Small intestine (tissue), 7 donors: Measurements from ENCODE around the gene NDE1. TPM values are rescaled to one million over a fixed set of nuclear protein-coding genes. Genes with fewer than 3 reads are reported as not detected.
A peak's percentile ranks its signal among the peaks of the same experiment; 100 is the strongest.
"Not testable (repeated sequence)": the region's sequence is repeated elsewhere in the genome, so short reads cannot be mapped to it uniquely, and the experiment has no call there.

Experiments
- DNase-seq, 2 donors: peaks; one replicate each; pipeline versions ENCODE4 v3.0.0 to v3.0.0-alpha.2; 2013
- FAIRE-seq: peaks from 2 replicates; lab custom pipeline; 2012; peaks lifted over from hg19 to GRCh38; lab: Jason Lieb, UNC
- H3K27ac ChIP-seq, 3 donors: one replicate each; pipeline ENCODE4 v1.5.1; 2013; ENCODE audit warnings: low read length in 2 of 3, mild to moderate bottlenecking in 2 of 3, control low read depth in 1 of 3, inconsistent platforms in 1 of 3, low read depth in 1 of 3, moderate library complexity in 1 of 3
- H3K27me3 ChIP-seq, 3 donors: one replicate each; pipeline ENCODE4 v1.6.1; 2013; ENCODE audit warnings: low read length in 3 of 3, inconsistent platforms in 1 of 3; ENCODE audit not compliant: control insufficient read depth in 3 of 3, insufficient read depth in 3 of 3
- H3K36me3 ChIP-seq, 3 donors: one replicate each; pipeline ENCODE4 v1.6.1; 2013; ENCODE audit warnings: low read length in 3 of 3, inconsistent platforms in 1 of 3, low read depth in 1 of 3, mild to moderate bottlenecking in 1 of 3, moderate library complexity in 1 of 3; ENCODE audit not compliant: control insufficient read depth in 3 of 3, insufficient read depth in 2 of 3
- H3K4me1 ChIP-seq, 3 donors: one replicate each; pipeline ENCODE4 v1.6.1; 2013; ENCODE audit warnings: low read length in 2 of 3, inconsistent platforms in 1 of 3, low read depth in 1 of 3, mild to moderate bottlenecking in 1 of 3, moderate library complexity in 1 of 3; ENCODE audit not compliant: control insufficient read depth in 3 of 3, insufficient read depth in 2 of 3
- H3K4me3 ChIP-seq, 3 donors: one replicate each; pipeline ENCODE4 v1.5.1; 2013; ENCODE audit warnings: low read length in 3 of 3, control low read depth in 1 of 3, inconsistent platforms in 1 of 3, low read depth in 1 of 3, mild to moderate bottlenecking in 1 of 3, moderate library complexity in 1 of 3
- H3K9me3 ChIP-seq, 2 donors: one replicate each; pipeline ENCODE4 v1.6.1; 2013; ENCODE audit warnings: low read depth in 1 of 2, low read length in 1 of 2; ENCODE audit not compliant: control insufficient read depth in 2 of 2, insufficient read depth in 1 of 2
- WGBS, 3 donors: extraction: QIAGEN DNeasy Blood & Tissue Kit; methylation state at CpG; one replicate each; pipeline ENCODE4 v1.1.7; 2013; 5-methylcytosine and 5-hydroxymethylcytosine counted together
- polyA plus RNA-seq, 4 donors: library from polyadenylated mRNA; stranded (reverse) in 3 of 4; unstranded in 1 of 4; fragments of 200-250 nt in 3 of 4; fragments of 120-200 nt in 1 of 4; gene quantifications; one replicate each; pipeline versions ENCODE4 v1.2.1 to v1.2.3, GENCODE V29; 2013
- donor health status: healthy with polysubstance abuse.
- donor health status: control.
- donor health status: control.
- donor health status: Bipolar disorder and iron deficiency.
- donor health status: healthy.

Gene NDE1
- polyA plus RNA-seq, 4 donors, result 5.8 to 21.7 (median 14.4) TPM

DNA sequence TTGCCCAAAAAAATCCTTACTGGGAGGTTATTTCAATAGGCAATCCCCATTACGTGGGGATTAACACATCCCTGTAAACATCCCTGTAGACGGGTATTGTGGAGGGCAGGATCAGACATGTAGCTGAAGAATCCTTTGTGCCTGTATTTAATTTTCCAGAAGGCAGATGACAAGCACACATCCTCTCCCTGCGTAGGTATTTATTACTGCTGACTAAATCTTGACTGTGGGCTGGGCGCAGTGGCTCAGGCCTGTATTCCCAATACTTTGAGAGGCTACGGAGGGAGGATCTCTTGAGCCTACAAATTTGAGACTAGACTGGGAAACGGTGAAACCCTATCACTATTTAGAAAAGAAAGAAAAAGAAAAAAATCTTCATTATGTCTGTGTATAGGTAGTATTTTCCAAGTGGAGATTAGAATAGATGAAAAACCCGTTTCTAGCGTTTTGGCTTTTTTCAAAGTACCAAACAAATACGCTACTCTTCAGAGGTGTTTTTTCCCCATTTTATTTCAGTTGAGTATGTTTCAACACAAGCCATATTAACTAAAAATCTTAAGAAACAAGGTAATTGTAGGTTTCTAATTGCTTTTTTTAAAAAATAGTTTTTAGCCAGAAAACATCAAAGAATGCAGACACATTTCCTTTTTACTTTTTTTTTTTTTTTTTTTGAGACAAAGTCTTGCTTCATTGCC is 5.6 kb upstream of the NDE1 start:
- peak overlapping the region in 2 of 3 donors; percentile 36 to 100 for H3K27ac ChIP-seq
- DNase-seq, result peak in 1 of 2 donors; percentile 23

DNA sequence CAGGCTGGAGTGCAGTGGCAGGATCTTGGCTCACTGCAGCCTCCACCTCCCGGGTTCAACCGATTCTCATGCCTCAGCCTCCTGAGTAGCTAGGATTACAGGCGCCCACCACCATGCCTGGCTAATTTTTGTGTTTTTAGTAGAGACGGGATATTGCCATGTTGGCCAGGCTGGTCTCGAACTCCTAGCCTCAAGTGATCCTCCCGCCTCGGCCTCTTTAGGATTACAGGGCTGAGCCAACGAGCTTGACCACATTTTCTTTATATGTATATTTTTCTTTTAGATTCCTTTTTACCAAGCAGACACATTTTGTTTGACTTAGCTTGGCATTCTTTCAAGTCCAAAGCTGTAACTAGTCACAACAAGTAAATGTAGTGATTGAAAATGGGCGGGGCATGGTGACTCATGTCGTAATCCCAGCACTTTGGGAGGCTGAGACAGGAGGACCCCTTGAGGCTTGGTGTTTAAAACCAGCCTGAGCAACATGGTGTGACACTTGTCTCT is 5.0 kb upstream of the NDE1 start:
- not testable (repeated sequence) for H3K27ac ChIP-seq, H3K9me3 ChIP-seq, FAIRE-seq, H3K4me3 ChIP-seq, H3K36me3 ChIP-seq, H3K27me3 ChIP-seq
- DNase-seq, result peak; percentile 20 to 49
- WGBS, 3 donors, result 76 to 78% (median 78%) methylated on average over 10 of the region's 10 CpGs
- peaks cover 4 to 25% (median 4%) of the 10 kb centered on the region in 3 donors for H3K4me1 ChIP-seq

More for the DNA sequence above, 5.6 kb upstream of the NDE1 start:
- Histone ChIP-seq H3K27me3 (no peaks in the 10 kb centered on the region), H3K9me3 (no peaks in the 10 kb centered on the region), H3K4me3 (no peak overlapping the region), H3K4me1 (peaks cover 4 to 21% (median 4%) of the 10 kb centered on the region in 3 donors), H3K36me3 (peaks cover 0 to 4% (median 0%) of the 10 kb centered on the region in 3 donors)
- 73 to 77% (median 73%) methylated on average over 9 of the region's 9 CpGs for WGBS, 3 donors
- FAIRE-seq, result no peak

DNA sequence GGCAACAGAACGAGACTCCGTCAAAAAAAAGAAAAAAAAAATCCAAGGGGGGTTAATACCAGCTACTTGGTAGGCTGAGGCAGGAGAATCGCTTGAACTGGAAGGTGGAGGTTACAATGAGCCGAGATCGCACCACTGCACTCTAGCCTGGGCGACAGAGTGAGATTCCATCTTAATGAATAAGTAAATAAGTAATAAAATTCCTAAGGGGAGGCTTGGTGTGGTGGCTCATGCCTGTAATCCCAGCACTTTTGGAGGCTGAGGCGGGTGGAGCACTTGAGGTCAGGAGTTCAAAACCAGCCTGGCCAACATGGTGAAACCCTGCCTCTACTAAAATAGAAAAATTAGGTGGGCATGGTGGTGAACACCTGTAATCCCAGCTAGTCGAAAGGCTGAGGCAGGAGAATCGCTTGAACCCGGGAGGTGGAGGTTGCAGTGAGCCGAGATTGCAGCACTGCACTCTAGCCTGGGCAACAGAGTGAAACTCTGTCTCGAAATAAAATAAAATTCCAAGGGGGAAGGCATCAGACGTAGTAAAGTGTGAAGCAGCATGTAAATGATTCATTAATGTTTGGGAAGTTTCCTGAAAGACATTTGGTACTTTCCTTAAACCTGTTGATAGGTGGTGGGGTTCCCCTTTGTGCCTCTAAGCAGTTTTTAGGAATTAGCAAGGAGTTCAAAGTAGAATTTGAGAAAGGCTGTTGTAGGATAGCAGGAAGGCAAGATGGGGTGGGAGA is 3.3 kb upstream of the NDE1 start:
- 55 to 77% (median 61%) methylated on average over 13 of the region's 13 CpGs for WGBS, 3 donors
- not testable (repeated sequence) for H3K36me3 ChIP-seq, H3K27ac ChIP-seq, H3K4me3 ChIP-seq, H3K27me3 ChIP-seq, FAIRE-seq, DNase-seq, H3K9me3 ChIP-seq
- peaks cover 1 to 19% (median 2%) of the 10 kb centered on the region in 3 donors for H3K4me1 ChIP-seq

DNA sequence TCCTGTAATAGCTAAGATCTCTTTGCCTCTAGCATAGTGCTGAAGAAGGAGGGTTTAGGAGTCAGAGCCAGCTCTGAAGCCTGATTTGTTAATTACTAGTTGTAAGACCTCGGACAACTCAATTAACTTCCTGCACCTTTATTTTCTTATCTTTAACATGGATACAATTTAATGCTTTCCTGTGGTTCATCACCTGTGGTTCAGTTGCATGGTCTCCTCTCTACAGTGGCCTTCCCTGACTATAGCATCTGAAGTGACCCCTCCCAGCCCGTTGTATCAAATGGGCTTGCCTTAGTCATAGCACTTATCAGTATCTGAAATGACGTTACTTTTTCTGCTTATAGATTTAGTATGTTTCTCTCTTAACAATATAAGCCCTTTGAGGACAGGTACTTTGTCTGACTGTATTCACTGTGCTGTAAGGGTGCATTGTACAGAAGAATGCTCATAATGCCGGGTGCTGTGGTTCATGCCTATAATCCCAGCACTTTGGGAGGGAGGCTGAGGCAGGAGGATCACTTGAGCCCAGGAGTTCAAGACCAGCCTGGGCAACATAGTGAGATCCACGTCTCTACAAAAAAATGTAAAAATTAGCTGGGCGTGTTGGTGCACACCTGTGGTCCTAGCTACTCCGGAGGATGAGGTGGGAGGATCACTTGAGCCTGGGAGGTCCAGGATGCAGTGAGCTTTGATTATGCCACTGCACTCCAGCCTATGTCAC is 2.6 kb upstream of the NDE1 start:
- FAIRE-seq (no peak), DNase-seq (no peak)
- H3K36me3 ChIP-seq, result no peaks in the 10 kb centered on the region
- H3K27ac ChIP-seq, result no peak overlapping the region
- H3K4me1 ChIP-seq, result peaks cover 0 to 16% (median 0%) of the 10 kb centered on the region in 3 donors
- WGBS, 3 donors, result 48 to 79% (median 62%) methylated on average over 7 of the region's 7 CpGs
- no peaks in the 10 kb centered on the region for H3K27me3 ChIP-seq
- H3K4me3 ChIP-seq, result no peak overlapping the region
- H3K9me3 ChIP-seq, result no peaks in the 10 kb centered on the region

GRCh38 chr16:15648135-15648730 is 1.8 kb upstream of the NDE1 start:
- Histone ChIP-seq H3K9me3 (no peaks in the 10 kb centered on the region), H3K36me3 (no peaks in the 10 kb centered on the region), H3K4me3 (no peak overlapping the region), H3K4me1 (peaks cover 0 to 16% (median 0%) of the 10 kb centered on the region in 3 donors), H3K27ac (no peak overlapping the region), H3K27me3 (no peaks in the 10 kb centered on the region)
- DNase-seq (no peak), FAIRE-seq (no peak)
- 87 to 94% (median 94%) methylated on average over 9 of the region's 9 CpGs for WGBS, 3 donors

DNA sequence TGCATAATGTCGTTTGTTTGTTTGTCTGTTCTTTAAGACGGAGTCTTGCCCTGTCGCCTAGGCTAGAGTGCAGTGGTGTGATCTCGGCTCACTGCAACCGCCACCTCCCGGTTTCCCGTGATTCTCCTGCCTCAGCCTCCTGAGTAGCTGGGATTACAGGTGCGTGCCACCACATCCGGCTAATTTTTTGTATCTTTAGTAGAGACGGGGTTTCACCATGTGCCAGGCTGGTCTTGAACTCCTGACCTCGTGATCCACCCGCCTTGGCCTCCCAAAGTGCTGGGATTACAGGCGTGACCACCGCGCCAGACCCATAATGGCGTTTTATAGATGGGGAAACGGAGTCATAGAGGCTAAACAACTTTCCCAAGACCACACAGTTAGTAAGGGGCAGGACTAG is 734 bp upstream of the NDE1 start:
- 50 to 63% (median 56%) methylated on average over 17 of the region's 17 CpGs for WGBS, 3 donors
- FAIRE-seq, DNase-seq, H3K36me3 ChIP-seq, H3K4me1 ChIP-seq, H3K9me3 ChIP-seq, H3K27me3 ChIP-seq: not testable (repeated sequence)
- H3K4me3 ChIP-seq, result peak overlapping the region in 2 of 3 donors; percentile 50 to 57
- H3K27ac ChIP-seq, result peak overlapping the region in 1 of 3 donors; percentile 47

GRCh38 chr16:15649727-15650018 is 372 bp upstream of the NDE1 start:
- Histone ChIP-seq H3K4me3 (peak overlapping the region; percentile 50 to 71 (median 57)), H3K27ac (peak overlapping the region in 2 of 3 donors; percentile 47 to 52), H3K9me3 (no peaks in the 10 kb centered on the region), H3K27me3 (no peaks in the 10 kb centered on the region), H3K36me3 (no peaks in the 10 kb centered on the region), H3K4me1 (peaks cover 0 to 7% (median 0%) of the 10 kb centered on the region in 3 donors)
- DNase-seq, result no peak
- no peak for FAIRE-seq
- 1% methylated on average over 12 to 14 of the region's 14 CpGs for WGBS, 3 donors

GRCh38 chr16:15650698-15651171 is 690 bp downstream of the NDE1 start:
- FAIRE-seq (no peak), DNase-seq (peak; percentile 22 to 33)
- Histone ChIP-seq H3K27me3 (no peaks in the 10 kb centered on the region), H3K9me3 (no peaks in the 10 kb centered on the region), H3K4me3 (peak overlapping the region; percentile 57 to 95 (median 71)), H3K4me1 (peaks cover 0 to 7% (median 0%) of the 10 kb centered on the region in 3 donors), H3K36me3 (no peaks in the 10 kb centered on the region), H3K27ac (peak overlapping the region in 2 of 3 donors; percentile 51 to 82)
- WGBS, 3 donors, result 1% methylated on average over 18 of the region's 18 CpGs
